Left renal cortex interstitium (tissue), 4 donors: Measurements from ENCODE around the gene LAMC2. TPM values are rescaled to one million over a fixed set of nuclear protein-coding genes. Genes with fewer than 3 reads are reported as not detected.
"Not testable (repeated sequence)": the region's sequence is repeated elsewhere in the genome, so short reads cannot be mapped to it uniquely, and the experiment has no call there.

ENCODE experiments used
- DNase-seq, 4 donors: peaks; one replicate each; pipeline ENCODE4 v3.0.0-alpha.2; 2013; ENCODE audit warnings: low read depth in 4 of 4, low spot score in 2 of 4, missing footprints in 1 of 4
- polyA plus RNA-seq, 4 donors: library from polyadenylated mRNA; unstranded; fragments of 120-200 nt; gene quantifications; one replicate each; pipeline ENCODE4 v1.2.1, GENCODE V29; 2013; ENCODE audit not compliant: insufficient read length in 4 of 4

The LAMC2 gene
- polyA plus RNA-seq: 1 to 10 TPM; 4.9 to 8.6 (median 5.5) TPM

DNA sequence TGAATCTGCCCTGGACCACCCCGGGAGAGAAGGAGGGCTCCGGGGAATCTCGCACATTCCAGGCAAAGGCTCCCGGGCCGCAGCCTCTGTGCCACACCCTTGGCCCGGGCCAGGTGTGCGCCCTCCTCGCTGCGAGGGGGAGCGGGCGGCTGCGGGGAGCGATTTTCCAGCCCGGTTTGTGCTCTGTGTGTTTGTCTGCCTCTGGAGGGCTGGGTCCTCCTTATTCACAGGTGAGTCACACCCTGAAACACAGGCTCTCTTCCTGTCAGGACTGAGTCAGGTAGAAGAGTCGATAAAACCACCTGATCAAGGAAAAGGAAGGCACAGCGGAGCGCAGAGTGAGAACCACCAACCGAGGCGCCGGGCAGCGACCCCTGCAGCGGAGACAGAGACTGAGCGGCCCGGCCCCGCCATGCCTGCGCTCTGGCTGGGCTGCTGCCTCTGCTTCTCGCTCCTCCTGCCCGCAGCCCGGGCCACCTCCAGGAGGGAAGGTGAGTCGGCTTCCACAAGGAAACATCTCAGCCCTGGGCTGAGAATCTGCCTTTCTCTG, at the start of gene LAMC2:
Gene LAMC2 (plus strand): TSS at position 324 of the 550 bp plus-strand sequence. CDS start 89 bp downstream, at position 413.
- DNase-seq: peak in 1 of 4 donors; percentile 21

DNA sequence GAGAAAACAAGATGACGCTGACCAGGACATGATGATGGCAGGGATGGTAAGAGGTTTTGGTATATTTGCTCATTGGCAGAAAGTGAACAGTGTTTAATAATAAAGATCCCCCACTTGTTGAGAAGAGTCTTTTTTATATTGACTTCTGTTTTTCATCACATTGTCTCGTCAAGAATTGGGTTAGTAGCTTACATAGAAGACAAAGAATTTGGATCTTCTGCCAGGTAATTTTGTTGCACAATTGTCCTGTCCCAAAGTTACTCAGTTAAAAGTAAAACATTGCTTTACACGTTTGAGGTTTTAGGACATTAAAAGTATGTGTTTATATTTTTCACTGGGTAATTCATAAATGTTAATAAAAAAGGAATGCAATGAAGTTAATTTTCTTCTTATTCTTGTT, 48.3 kb upstream of the LAMC2 start:
- no peak for DNase-seq

GRCh38 chr1:183138301-183138700, 47.8 kb upstream of the LAMC2 start:
- DNase-seq: no peak

DNA sequence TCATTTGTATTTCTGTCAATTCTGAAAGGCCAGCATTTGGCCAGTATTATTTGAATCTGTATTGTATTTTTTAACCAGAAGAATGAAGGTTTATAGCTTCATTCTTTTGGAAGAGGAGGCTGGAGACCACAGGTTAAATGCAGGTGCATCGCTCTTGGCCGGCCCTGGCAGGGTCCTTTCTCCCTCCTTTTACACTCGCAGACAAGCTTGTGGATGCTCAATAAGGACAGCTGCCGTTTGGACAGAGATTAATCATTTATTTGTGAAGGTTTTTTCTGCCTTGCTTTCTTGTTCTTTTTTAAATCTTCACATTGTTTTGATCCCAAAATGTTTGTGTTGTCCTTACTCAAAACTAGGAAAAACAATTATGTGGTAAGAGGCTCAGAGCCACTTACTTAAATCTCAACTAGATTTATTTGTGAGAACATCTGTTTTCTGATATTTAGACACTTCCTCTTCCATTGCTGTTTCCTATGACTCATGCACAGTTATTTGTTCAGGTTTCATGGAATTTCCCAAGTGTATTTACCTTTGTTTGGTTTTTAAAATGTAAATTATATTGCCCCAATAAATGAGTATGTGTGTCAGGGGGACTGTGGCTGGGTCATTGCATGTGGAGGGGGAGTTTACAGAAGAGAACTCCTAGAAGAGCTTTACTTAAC, 46.7 kb upstream of the LAMC2 start:
- DNase-seq: no peak

DNA sequence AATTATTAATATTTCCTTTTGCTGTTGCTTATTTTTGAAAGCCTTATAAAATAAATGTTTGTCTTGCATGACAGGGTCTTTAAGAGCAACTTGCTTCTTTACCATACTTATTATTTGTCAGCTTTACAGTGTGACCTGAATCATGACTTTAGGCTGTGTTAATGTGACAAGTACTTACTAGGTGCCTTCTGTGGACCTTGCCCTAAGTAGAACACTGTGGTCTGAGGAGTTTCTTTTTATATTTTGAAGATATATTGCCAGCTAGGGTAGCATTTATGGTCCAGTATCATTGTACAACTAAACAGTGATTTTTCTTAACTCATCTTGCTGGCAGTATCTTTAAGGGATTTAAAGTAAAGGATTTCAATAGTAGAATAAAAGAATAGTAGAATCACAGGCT, 45.4 kb upstream of the LAMC2 start:
- no peak for DNase-seq

DNA sequence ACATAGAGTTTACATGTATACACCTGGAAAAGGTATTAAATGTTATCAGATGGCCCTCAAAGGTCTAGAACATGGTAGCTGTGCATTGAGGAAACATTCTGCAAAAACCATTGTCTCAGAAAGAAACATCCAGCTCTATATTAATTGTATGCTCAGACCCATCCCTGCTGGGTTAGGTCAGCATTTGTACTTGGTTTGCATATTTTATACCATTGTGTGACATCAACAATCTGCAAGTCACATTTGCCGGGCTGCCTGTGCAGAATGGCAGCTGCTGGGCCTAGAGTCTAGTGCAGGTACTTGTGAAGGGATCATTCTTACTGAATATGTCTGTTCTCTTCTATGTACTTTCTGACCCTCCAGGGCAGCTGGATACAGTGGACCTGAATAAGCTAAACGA, 43.9 kb upstream of the LAMC2 start:
- no peak for DNase-seq

DNA sequence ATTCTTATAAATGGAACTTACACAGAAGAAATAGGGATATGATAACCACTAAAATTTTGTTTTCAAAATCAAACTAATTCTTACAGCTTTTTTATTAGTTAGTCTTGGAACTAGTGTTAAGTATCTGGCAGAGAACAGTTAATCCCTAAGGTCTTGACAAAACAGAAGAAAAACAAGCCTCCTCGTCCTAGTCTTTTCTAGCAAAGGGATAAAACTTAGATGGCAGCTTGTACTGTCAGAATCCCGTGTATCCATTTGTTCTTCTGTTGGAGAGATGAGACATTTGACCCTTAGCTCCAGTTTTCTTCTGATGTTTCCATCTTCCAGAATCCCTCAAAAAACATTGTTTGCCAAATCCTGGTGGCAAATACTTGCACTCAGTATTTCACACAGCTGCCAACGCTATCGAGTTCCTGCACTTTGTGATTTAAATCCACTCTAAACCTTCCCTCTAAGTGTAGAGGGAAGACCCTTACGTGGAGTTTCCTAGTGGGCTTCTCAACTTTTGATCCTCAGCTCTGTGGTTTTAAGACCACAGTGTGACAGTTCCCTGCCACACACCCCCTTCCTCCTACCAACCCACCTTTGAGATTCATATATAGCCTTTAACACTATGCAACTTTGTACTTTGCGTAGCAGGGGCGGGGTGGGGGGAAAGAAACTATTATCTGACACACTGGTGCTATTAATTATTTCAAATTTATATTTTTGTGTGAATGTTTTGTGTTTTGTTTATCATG, 42.3 kb upstream of the LAMC2 start:
- no peak for DNase-seq

DNA sequence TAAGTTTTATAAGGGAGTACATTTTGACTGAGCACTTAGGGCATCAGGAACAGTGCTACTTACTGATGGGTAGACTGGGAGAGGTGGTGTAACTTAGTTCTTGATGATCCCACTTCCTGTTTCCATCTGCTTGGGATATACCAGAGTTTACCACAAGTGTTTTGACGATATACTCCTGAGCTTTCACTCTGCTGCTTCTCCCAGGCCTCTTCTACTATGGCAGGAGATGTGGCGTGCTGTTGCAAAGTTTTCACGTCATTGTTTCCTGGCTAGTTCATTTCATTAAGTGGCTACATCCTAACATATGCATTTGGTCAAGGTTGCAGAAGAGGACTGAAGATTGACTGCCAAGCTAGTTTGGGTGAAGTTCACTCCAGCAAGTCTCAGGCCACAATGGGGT, 41.3 kb upstream of the LAMC2 start:
- no peak for DNase-seq

DNA sequence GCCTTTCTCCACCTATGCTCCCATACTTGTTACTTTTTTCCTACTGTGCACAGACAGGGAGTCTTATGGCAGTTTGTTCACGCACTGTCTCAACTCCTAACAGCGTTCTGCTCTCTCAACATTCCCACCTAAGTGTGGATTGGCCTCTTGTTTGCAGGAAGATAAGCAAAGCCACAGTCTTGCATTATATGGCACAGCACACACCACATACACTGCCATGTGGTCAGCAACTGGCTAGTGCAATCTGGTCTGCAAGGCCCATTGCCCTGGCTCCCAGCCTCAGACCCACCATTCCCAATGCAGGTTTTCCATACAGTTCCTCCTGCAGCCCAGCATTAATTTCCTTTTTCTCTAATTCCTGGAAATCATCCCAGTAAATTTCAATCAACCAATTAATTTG, 38.3 kb upstream of the LAMC2 start:
- DNase-seq: no peak

GRCh38 chr1:183148599-183148998, 37.5 kb upstream of the LAMC2 start:
- DNase-seq: no peak

DNA sequence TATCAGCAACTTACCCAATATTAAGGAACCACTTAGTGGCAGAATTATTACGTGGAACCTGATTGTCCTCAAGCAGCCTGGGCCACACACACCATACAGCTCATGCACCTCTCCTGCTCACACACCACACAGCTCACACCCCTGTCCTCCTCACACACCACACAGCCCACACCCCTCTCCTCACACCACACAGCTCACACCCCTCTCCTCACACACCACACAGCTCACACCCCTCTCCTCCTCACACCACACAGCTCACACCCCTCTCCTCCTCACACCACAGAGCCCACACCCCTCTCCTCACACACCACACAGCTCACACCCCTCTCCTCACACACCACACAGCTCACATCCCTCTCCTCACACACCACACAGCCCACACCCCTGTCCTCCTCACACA, 36.8 kb upstream of the LAMC2 start:
- DNase-seq: no peak

DNA sequence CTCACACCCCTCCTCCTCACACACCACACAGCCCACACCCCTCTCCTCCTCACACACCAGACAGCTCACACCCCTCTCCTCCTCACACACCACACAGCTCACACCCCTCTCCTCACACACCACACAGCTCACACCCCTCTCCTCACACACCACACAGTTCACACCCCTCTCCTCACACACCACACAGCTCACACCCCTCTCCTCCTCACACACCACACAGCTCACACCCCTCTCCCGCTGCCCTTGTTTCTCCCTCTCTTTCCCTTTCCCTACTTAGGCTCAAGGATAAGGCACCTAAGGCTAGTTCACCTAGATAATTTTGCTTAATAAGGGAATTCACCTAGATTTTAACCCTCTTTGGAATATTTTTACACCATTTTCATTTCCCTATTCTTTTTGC, 36.0 kb upstream of the LAMC2 start:
- not testable (repeated sequence) for DNase-seq

- no peak for DNase-seq
Measured at GRCh38 chr1:183150445-183150844, 35.6 kb upstream of the LAMC2 start.

GRCh38 chr1:183152180-183152579, 33.9 kb upstream of the LAMC2 start:
- DNase-seq: no peak

DNA sequence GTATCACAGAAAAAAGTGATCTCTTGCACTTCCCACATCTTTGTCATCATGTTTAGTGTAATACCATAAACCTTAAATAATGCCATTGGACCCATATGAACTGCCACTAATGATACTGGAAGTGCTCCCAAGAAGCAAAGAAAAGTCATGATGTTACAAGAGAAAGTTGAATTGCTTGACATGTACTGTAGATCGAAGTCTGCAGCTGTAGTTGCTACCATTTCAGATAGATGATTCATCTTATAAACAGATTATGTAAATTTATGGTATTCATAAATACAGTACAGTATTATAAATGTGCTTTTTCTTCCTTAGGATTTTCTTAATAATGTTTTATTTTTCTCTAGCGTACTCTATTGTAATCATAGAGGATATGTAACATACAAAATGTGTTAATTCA, 30.1 kb upstream of the LAMC2 start:
- no peak for DNase-seq

DNA sequence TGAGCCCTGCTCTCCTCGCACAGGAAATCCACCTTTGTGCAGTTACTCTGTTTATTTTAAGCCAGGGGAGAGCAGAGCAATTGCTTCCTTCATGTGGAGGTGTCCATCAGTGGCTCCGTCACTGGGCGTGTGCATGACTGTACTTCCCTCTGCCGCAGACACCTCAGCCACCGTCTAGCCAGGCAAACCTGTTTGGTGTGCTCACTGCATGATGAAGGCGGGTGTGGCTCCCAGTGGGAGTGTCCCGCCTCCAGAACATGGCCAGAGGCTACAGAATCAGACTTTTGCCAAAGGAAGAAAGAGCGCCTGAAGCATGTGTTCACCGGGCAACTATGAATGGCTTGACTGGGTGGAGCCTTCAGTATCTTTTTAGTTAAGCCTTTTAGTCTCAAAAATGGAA, 26.1 kb upstream of the LAMC2 start:
- no peak for DNase-seq

DNA sequence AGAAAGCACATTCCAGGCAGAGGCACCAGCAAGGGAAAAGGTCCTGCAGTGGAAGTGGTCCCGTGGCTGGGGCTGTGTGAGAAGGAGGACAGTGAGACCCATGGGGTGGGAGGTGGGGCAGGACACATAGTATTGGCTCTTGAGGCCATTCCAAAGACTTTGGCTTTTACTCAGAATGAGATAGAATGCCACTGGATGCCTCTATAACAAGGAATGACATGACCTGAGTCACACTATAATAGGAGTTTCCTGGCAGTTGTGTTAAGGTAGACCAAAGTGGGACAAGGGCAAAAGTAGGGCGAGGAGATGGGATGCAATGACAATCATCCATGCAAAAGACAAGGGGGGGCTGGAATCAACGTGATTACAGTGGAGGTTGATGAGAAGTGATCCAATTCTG, 24.7 kb upstream of the LAMC2 start:
- DNase-seq: no peak

DNA sequence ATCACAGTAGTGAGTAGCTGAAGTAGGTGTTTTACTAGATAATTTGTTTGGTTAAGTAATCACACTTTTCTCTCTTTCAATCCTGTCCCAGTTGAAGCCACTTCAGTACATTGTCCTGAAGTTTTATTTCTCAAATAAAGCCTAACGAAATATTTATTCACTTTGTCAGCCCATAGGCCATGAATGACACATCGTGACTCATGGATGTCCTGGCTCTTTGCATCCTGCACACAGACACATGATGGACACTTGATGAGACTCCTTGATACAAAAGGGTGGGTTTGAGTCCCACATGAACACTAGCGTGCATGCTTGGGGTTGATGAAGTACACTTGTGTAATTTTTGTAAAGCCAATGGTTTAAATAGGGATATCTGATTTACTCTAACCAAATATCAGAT, 22.7 kb upstream of the LAMC2 start:
- DNase-seq: no peak

GRCh38 chr1:183164340-183164739, 21.7 kb upstream of the LAMC2 start:
- DNase-seq: no peak

GRCh38 chr1:183164963-183165362, 21.1 kb upstream of the LAMC2 start:
- DNase-seq: no peak

DNA sequence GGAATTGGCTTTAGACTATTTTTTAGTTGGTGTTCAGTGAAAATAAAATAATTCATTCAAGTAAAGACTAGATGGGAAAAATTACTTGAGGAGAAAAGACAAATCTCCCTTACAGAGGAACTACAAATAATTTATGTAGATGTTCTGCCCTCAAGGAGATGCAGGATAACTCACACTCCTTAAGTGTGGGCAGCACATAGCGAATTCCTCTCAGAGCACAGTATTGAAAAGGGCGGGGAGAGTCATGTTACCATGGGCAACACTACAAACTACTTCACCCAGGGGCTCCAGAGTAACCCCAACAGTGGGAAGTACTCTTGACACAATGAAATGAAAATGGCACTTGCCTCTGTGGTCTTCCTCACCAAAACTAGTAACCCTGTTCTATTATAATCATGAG, 20.6 kb upstream of the LAMC2 start:
- no peak for DNase-seq

DNA sequence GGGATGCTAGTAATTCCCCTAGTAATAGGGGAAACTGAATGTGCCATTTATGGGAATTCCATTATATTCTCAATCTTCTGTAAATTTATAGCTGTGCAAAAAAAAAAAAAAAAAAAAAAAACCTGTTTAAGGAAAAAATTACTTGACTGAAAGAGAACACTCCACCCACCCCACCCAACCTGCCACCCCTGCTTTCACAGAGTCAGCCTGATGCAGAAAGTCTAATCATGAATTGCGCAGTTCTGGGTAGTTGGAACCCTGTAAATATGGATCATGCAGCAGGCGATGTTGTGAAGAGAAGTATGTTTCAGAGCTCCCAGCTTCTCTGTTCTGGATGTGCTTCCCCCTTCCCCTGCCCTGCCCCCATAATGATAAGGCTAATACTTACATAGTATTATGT, 19.6 kb upstream of the LAMC2 start:
- DNase-seq: no peak
